HAP-1 (cell line): Measurements from ENCODE around the gene ADISSP.
"Not testable (repeated sequence)": the region's sequence is repeated elsewhere in the genome, so short reads cannot be mapped to it uniquely, and the experiment has no call there.

Experiments
- DNase-seq, 2 experiments: peaks; one replicate each; pipeline ENCODE4 v3.0.0-alpha.2; 2016 to 2020; ENCODE audit warnings: low spot score in 2 of 2
- H3K27me3 ChIP-seq: fragments of 250-450 bp; sonication (Bioruptor Pico); 2 replicates; pipeline ENCODE4 v1.5.1; 2020; ENCODE audit warnings: low read depth, mild to moderate bottlenecking, moderate library complexity
- H3K36me3 ChIP-seq: fragments of 250-450 bp; sonication (Bioruptor Pico); replicated peaks from 2 replicates; pipeline ENCODE4 v1.5.1; 2020; ENCODE audit warnings: mild to moderate bottlenecking
- H3K4me1 ChIP-seq: fragments of 250-450 bp; sonication (Bioruptor Pico); 2 replicates; pipeline ENCODE4 v1.5.1; 2020; ENCODE audit warnings: mild to moderate bottlenecking
- H3K4me3 ChIP-seq: fragments of 250-450 bp; sonication (Bioruptor Pico); 2 replicates; pipeline ENCODE4 v1.5.1; 2020; ENCODE audit warnings: mild to moderate bottlenecking, moderate library complexity
- H3K9me3 ChIP-seq: fragments of 250-450 bp; sonication (Bioruptor Pico); 2 replicates; pipeline ENCODE4 v1.5.1; 2020; ENCODE audit warnings: mild to moderate bottlenecking, moderate library complexity
- in situ Hi-C: fragments of 300-500 bp; cut with MboI; formaldehyde crosslinking; loops from 3 replicates; pipeline ENCODE4 v1.14.3; 2020; ENCODE audit warnings: low sequenced_read_pairs, inconsistent platforms, mixed read lengths

The ADISSP gene

DNA sequence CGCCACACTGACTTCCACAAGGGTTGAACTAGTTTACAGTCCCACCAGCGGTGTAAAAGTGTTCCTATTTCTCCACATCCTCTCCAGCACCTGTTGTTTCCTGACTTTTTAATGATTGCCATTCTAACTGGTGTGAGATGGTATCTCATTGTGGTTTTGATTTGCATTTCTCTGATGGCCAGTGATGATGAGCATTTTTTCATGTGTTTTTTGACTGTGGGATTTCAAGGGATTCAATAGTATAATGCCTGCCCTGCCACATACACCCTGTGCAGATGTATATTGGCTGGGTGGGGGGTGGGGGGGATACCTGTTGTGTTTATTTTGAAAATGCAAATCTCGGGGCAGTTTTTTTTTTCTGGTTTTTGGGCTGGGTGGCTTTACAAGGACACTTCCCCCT lies 26.6 kb upstream of the ADISSP start:
- H3K36me3 ChIP-seq, H3K9me3 ChIP-seq, in situ Hi-C loops, DNase-seq, H3K27me3 ChIP-seq, H3K4me1 ChIP-seq, H3K4me3 ChIP-seq: not testable (repeated sequence)

DNA sequence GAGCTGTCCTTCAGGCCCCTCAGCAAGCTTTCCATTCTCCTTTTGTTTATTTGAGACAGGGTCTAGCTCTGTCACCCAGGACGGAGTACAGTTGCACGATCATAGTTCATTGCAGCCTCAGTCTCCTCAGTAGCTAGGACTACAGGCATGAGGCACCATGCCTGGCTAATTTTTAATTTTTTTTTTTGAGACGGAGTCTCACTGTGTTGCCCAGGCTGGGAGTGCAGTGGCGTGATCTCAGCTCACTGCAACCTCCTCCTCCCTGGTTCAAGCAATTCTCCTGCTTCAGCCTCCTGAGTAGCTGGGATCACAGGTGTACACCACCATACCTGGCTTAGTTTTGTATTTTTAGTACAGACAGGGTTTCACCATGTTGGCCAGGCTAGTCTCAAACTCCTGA lies 21.6 kb upstream of the ADISSP start:
- H3K36me3 ChIP-seq, H3K4me1 ChIP-seq, DNase-seq, H3K4me3 ChIP-seq, in situ Hi-C loops, H3K27me3 ChIP-seq, H3K9me3 ChIP-seq: not testable (repeated sequence)

DNA sequence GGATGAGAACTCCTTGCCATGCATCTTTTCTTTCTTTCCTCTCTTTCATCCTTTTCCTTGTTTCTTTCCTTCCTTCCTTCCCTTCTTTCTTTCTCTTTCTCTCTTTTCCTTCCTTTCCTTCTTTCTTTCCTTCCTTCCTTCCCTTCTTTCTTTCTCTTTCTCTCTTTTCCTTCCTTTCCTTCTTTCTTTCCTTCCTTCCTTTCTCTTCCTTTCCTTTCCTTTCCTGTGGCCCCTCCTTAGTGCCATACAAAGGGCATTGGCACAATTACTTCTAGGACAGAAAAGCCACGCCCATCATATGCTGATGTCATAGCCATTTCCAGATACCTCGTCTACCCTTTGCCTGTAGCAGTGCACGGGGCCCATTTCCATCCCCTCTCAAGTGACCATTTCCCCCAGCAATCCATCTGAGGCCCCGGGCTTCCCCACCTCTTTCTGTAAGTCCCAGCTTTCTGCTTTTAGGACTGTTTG lies 21.2 kb upstream of the ADISSP start:
- Histone ChIP-seq H3K9me3 (no peaks in the 10 kb centered on the region), H3K4me1 (peaks cover 6% of the 10 kb centered on the region), H3K27me3 (no peaks in the 10 kb centered on the region), H3K36me3 (peaks cover 9% of the 10 kb centered on the region; the same call in 1 of the 2 replicates), H3K4me3 (no peak overlapping the region)
- DNase-seq, result peak in 1 of 2 experiments; percentile 56
- in situ Hi-C loops, result no loop called here

DNA sequence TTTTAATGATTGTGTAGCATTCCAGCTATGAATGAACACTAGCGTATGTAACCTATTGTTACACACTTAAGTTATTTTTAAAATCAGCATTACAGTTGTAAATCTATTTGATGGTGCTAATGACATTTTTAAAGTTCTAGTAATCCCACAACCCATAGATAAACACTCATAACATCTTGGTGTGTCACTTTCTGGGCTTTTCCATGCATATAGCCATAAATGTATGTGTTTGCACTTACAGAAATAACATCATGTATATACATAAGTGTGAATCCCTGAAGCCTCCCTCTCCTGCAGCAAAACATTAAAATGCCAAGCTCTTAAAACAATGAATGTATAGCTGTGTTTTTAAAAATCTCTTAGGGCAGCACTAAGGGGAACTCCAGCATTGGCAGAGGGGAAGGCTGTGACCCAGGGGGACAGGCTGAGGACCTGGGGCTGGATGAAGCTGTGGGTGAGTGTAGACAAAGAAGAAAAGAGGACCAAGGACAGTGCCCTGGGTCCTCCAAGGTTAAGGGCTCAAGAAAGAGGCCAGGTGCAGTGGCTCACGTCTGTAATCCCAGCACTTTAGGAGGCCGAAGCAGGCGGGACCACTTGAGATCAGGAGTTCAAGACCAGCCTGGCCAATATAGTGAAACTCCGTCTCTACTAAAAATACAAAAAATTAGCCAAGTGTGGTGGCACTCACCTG lies 19.9 kb upstream of the ADISSP start:
- peak overlapping the region; percentile 21 for H3K4me3 ChIP-seq
- peaks cover 6% of the 10 kb centered on the region for H3K4me1 ChIP-seq
- DNase-seq, result no peak
- peaks cover 9% of the 10 kb centered on the region; the same call in 1 of the 2 replicates for H3K36me3 ChIP-seq
- in situ Hi-C loops, result no loop called here
- no peaks in the 10 kb centered on the region for H3K9me3 ChIP-seq
- H3K27me3 ChIP-seq, result no peaks in the 10 kb centered on the region

DNA sequence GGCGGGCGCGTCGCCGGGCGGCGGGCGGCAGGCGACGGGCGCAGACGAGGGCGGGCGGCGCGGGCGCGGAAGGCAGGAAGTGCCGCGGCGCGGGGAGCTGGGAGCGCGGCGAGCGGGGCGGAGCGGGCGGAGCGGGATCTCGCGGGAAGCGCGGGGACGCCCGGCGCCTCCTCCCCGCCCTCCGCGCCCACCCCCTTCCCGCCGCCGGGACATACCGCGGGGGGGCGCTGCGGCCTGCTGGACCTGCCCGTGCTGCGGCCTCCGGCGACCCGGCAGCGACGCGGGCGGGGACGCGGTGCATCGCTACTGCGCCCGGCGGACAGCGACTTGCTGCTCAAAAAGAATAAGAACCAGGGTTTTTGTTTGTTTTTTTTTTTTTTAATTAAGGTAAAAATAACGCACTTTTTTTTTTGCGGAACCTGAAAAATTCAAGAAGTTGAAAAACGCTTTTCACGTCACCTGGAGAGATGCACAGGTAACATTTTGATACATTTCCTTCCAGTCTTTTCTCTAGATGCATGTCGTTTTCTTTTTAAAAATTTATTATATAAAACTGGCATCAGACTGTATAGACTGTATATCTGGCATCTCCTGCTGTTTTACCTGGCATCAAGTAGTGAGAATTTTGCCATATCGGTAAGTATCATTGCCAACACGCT lies 19.2 kb upstream of the ADISSP start, which contains the start of gene CENPB:
Gene CENPB, minus strand, starts transcription at position 76 of the 659 bp plus-strand sequence. CDS start 257 bp downstream, outside the sequence.
- Histone ChIP-seq H3K9me3 (no peaks in the 10 kb centered on the region), H3K27me3 (no peaks in the 10 kb centered on the region), H3K4me3 (peak within 1 kb of the TSS; percentile 39), H3K36me3 (peaks cover 9% of the 10 kb centered on the region; the same call in 1 of the 2 replicates), H3K4me1 (peaks cover 6% of the 10 kb centered on the region)
- in situ Hi-C loops, result no loop called here
- DNase-seq, result peak; percentile 82 to 93

DNA sequence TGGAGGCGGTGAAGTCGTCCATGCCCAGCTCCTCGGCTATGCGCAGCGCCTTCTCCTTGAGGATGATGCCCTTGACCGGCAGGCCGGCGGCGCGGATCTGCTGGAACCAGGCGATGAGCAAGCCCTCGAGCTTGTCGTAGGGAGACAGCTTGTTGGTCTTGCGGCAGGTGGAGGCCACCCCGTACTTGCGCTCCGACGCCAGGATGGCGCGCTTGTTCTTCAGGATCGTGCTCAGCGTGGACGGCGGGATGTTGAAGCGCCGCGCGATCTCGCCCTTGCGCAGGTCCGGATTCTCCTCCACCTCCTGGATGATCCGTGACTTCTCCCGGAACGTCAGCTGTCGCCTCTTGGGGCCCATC lies 18.6 kb upstream of the ADISSP start:
- no peaks in the 10 kb centered on the region for H3K9me3 ChIP-seq
- in situ Hi-C loops, result no loop called here
- H3K4me3 ChIP-seq, result peak overlapping the region; percentile 39
- peaks cover 6% of the 10 kb centered on the region for H3K4me1 ChIP-seq
- no peaks in the 10 kb centered on the region for H3K27me3 ChIP-seq
- peaks cover 9% of the 10 kb centered on the region; the same call in 1 of the 2 replicates for H3K36me3 ChIP-seq
- DNase-seq, result peak in 1 of 2 experiments; percentile 61

DNA sequence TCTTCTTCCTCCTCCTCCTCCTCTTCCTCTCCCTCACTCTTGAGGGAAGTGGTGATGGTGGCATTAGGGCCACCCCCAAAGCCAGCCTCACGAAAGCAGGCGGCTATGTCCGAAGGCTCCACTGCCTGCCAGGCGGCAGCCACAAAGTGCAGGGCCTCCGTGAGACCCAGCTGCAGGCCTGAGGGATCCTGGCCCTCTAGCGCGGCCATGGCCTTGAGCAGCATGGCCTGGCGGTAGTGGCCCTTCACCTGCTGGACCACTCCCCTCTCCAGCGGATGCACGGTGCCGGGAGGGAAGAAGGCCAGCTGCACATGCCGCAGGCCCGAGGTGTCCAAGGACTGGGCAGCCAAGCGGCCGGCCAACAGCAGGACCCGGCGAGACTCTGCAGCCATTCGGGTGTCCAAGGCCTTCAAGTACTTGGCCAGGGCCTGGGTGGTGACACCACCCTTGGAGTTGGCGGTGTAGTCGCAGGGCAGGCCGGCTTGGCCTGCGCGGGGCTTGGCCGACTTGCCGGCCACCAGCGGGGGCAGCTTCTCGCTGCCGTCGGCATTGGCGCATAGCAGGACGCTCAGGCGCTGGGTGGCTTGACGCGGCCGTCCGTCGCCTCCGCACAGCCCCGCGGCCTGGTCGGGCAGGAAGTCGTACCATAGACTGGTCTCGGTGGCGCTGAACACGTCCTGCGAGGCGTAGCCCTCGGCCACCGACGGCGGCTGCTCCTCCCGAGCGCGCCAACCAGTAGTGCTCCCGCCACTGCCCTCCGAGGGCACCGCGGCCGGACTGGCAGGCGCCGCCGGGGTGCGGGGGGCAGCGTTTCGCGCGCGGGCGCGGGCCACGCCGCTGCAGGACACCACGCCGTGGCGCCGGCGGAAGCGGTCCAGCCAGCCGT lies 17.9 kb upstream of the ADISSP start:
- Histone ChIP-seq H3K27me3 (no peaks in the 10 kb centered on the region), H3K4me3 (peak overlapping the region; percentile 39), H3K4me1 (peaks cover 8% of the 10 kb centered on the region), H3K36me3 (peaks cover 9% of the 10 kb centered on the region; the same call in 1 of the 2 replicates), H3K9me3 (no peaks in the 10 kb centered on the region)
- in situ Hi-C loops, result no loop called here
- DNase-seq, result no peak

DNA sequence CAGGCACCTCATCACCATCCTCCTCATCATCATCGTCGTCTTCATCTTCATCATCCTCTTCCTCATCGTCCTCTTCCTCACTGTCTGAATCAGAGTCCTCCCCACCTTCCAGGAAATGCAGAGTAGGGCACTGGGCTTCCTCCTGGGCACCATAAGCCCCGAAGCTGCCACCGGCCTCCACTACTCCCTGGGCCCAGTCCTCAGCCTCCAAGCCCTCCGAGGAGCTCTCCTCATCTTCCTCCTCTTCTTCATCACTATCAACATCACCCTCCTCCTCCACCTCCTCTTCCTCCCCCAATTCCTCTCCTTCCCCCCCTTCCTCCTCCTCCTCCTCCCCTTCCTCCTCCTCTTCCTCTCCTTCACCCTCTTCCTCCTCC lies 17.3 kb upstream of the ADISSP start:
- peaks cover 8% of the 10 kb centered on the region for H3K4me1 ChIP-seq
- no peaks in the 10 kb centered on the region for H3K27me3 ChIP-seq
- no peak for DNase-seq
- in situ Hi-C loops, result no loop called here
- H3K4me3 ChIP-seq, result no peak overlapping the region
- no peaks in the 10 kb centered on the region for H3K9me3 ChIP-seq
- peaks cover 9% of the 10 kb centered on the region; the same call in 1 of the 2 replicates for H3K36me3 ChIP-seq

DNA sequence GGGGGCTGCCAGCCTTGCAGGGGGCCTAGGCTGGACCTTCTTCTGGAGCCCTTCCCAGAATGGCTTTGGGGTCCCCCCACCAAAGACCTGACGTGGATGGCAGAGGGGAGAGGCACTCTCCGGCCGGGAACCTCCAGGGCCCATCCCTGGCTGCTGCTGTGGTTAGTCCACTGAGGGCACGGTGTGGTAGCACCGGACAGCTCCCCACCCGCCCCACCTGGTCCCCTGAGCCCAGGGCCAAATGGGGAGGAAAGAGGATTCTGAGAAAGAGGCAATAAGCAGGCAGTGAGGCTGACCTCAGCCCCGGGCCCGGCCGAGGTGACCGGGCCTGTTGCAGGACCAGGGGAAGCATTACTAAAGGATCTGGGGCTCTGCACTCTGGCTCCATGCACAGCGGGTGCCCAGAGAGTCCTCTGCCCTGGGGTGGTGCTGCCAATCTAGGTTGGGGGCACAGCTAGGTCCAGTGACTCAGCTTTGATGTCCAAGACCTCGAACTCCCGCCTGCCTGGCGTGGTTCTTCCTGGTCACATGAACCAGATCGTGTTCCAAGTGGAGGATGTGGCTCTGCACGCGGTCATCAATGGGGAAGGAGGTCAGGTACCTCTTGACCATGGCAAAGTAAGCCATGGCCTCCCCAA lies 16.8 kb upstream of the ADISSP start:
- in situ Hi-C loops, result no loop called here
- no peak overlapping the region for H3K4me3 ChIP-seq
- H3K36me3 ChIP-seq, result peaks cover 9% of the 10 kb centered on the region; the same call in 1 of the 2 replicates
- no peaks in the 10 kb centered on the region for H3K9me3 ChIP-seq
- peaks cover 8% of the 10 kb centered on the region for H3K4me1 ChIP-seq
- H3K27me3 ChIP-seq, result no peaks in the 10 kb centered on the region
- no peak for DNase-seq

DNA sequence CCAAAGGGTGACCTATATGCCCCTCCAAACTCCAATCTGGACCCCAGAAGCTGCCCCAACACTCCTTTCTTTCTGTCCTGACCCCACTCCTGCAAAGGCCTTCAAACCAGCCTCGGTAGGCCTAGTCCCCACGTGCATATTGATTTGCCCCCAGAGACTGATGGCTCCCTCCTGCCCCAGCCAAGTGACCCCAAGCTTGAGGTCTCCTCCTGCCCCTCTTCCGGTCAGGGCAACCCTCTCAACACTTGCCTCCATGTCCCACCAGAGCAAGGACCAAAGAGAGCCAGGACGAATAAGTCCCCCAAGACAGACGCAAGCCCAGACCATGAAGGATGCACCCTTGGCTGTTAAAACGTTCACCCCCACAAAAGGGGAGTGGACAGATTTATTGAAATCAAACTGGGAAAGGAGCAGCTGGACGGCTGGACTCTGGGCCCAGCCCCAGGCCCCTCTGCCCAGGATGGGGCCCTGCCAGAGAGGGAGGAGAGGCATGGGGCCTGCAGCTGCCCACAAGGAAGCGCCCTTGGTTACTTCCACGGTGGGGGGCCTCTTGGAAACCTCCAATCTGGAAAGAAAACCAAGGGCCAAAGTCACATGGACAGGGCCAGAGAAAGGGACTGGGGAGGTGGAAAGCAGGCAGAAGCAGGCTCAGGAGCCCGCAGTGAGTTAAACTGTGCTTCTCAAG lies 16.1 kb upstream of the ADISSP start:
- no peak for DNase-seq
- in situ Hi-C loops, result no loop called here
- H3K36me3 ChIP-seq, result peaks cover 9% of the 10 kb centered on the region; the same call in 1 of the 2 replicates
- no peaks in the 10 kb centered on the region for H3K27me3 ChIP-seq
- no peak overlapping the region for H3K4me3 ChIP-seq
- H3K9me3 ChIP-seq, result no peaks in the 10 kb centered on the region
- peaks cover 8% of the 10 kb centered on the region for H3K4me1 ChIP-seq

DNA sequence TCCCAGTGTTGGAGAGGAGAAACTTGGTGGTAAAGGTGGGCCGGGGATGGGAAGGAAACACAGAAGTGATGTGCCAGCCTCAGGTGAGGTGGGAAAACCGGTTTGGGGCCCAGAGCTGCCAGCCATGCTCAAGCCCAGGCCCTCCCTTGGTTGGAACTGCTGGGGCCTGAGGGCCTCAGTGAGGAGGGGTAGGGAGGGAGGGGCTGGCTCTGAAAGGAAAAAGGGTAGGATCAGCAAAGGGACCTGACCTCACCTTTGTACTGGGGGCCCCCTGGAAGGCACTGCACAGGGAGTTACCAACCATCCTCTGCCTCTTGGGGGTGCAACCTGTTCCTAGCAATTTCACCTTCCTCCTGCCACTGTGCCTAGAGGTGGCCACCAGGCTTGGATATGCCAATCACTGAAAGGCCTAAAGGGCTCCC lies 15.5 kb upstream of the ADISSP start:
- no peaks in the 10 kb centered on the region for H3K9me3 ChIP-seq
- in situ Hi-C loops, result no loop called here
- H3K4me1 ChIP-seq, result peaks cover 8% of the 10 kb centered on the region
- peaks cover 9% of the 10 kb centered on the region; the same call in 1 of the 2 replicates for H3K36me3 ChIP-seq
- DNase-seq, result no peak
- H3K4me3 ChIP-seq, result no peak overlapping the region
- H3K27me3 ChIP-seq, result no peaks in the 10 kb centered on the region

DNA sequence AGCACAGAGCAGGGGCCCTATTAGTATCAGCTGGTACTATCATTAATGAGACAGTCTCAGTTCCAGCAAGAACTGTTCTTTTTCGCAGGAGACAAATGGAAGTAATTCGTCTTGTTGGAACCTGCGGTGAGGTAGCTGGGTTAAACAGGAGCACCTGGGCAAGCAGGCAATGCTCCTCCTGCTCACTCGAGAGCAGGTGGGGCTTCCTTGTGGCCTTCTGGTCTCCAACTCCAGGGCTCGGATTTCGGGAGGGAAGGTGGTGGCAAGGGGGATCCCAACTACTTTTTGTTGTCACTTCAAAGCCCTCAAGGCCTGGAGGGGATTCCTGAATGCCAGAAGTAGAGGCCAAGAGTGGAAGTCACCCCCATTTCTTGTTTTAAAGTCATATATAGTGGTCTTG lies 15.0 kb upstream of the ADISSP start:
- Histone ChIP-seq H3K9me3 (no peaks in the 10 kb centered on the region), H3K27me3 (no peaks in the 10 kb centered on the region), H3K4me1 (peaks cover 8% of the 10 kb centered on the region), H3K36me3 (peaks cover 9% of the 10 kb centered on the region; the same call in 1 of the 2 replicates), H3K4me3 (no peak overlapping the region)
- in situ Hi-C loops, result no loop called here
- no peak for DNase-seq
